ENCODE data around the gene CCDC138. TPM values are rescaled to one million over a fixed set of nuclear protein-coding genes. Genes with fewer than 3 reads are reported as not detected.

CCDC138 gene
- total and polyA plus RNA-seq, 11 donors: 0.47 to 1.7 (median 1.0) TPM

- Histone ChIP-seq H3K36me3 (no peaks in the 10 kb centered on the region), H3K4me1 (no peaks in the 10 kb centered on the region), H3K9me3 (no peaks in the 10 kb centered on the region), H3K27ac (no peak overlapping the region), H3K27me3 (no peaks in the 10 kb centered on the region), H3K4me3 (no peak overlapping the region)
- DNase-seq (no peak), ATAC-seq (no peak)
- WGBS, 4 donors: 67 to 80% (median 73%) methylated on average over 11 of the region's 11 CpGs
- intact Hi-C loops (cut with DNase I): loop anchor here in 1 of 10 donors (10.0 kb wide), 1 partner anchor 582 kb away; no protein-coding TSS in a partner anchor
- TF ChIP-seq CTCF (IDR thresholded peaks at IDR 0.05) (no peak), POLR2A (IDR thresholded peaks at IDR 0.05) (no peak)
Observed at GRCh38 chr2:108922141-108922915, 135.8 kb downstream of the CCDC138 start.

GRCh38 chr2:108923019-108923700 is 136.6 kb downstream of the CCDC138 start:
- intact Hi-C loops (cut with DNase I): loop anchor here in 1 of 10 donors (10.0 kb wide), 1 partner anchor 582 kb away; no protein-coding TSS in a partner anchor
- Histone ChIP-seq H3K27ac (no peak overlapping the region), H3K4me1 (no peaks in the 10 kb centered on the region), H3K27me3 (no peaks in the 10 kb centered on the region), H3K36me3 (no peaks in the 10 kb centered on the region), H3K9me3 (no peaks in the 10 kb centered on the region), H3K4me3 (no peak overlapping the region)
- no peak for TF ChIP-seq CTCF (IDR thresholded peaks at IDR 0.05)
- no peak for TF ChIP-seq POLR2A (IDR thresholded peaks at IDR 0.05)
- DNase-seq (no peak), ATAC-seq (no peak)
- 76 to 88% (median 81%) methylated on average over 12 of the region's 12 CpGs for WGBS, 4 donors

- peak overlapping the region in 1 of 12 donors; percentile 40 for H3K27ac ChIP-seq
- intact Hi-C loops (cut with DNase I): loop anchor here in 1 of 10 donors (10.0 kb wide), 1 partner anchor 581 kb away; no protein-coding TSS in a partner anchor
- DNase-seq: no peak
- no peaks in the 10 kb centered on the region for H3K36me3 ChIP-seq
- no peaks in the 10 kb centered on the region for H3K27me3 ChIP-seq
- H3K9me3 ChIP-seq: no peaks in the 10 kb centered on the region
- TF ChIP-seq CTCF (IDR thresholded peaks at IDR 0.05) (no peak), POLR2A (IDR thresholded peaks at IDR 0.05) (no peak)
- ATAC-seq: no peak
- no peak overlapping the region for H3K4me3 ChIP-seq
- H3K4me1 ChIP-seq: no peaks in the 10 kb centered on the region
- WGBS, 4 donors: 83 to 92% (median 86%) methylated on average over 12 to 13 of the region's 13 CpGs
Observed at GRCh38 chr2:108923736-108924579, 137.4 kb downstream of the CCDC138 start.

Data from heart left ventricle (tissue), 16 donors.